Measurements from ENCODE around the gene TJP2. TPM values are rescaled to one million over a fixed set of nuclear protein-coding genes. Genes with fewer than 3 reads are reported as not detected.
"Not testable (repeated sequence)": the region's sequence is repeated elsewhere in the genome, so short reads cannot be mapped to it uniquely, and the experiment has no call there.

The TJP2 gene
- total and polyA plus RNA-seq, 5 donors from 2014 or later = 5.3 to 13.9 (median 10.6) TPM

DNA sequence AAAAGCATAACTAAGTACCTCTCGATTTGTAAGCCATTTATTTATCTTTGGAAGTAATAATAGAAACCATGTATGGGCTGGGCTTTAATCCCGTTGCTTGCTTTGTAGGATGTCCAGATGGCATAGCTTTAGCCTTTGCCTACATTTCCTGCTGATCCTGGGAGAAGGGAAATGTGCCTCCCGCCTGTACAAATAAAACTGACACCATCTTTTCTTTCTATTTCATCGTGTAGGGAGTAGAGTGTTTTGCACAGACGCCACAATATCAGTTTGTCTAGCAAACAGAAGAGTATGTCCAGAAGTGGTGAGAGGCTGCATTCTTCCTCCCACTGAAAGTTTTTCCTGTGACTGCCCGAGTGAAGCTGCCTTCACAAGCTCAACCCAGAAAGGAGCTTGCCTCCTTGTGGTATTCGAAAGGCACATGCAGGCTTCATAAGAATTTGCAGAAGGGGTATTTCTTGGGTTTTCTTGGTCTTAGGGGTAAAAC, 24.7 kb upstream of the TJP2 start:
- ATAC-seq (ENCODE audit: low read depth in 2 of 2) = no peak
- H3K27me3 ChIP-seq (ENCODE audit: control insufficient read depth, insufficient read depth, low read length) = no peaks in the 10 kb centered on the region
- H3K27ac ChIP-seq (ENCODE audit: insufficient read depth, low read length, poor library complexity, severe bottlenecking) = no peak overlapping the region

GRCh38 chr9:69151506-69151905, 22.6 kb upstream of the TJP2 start:
- Histone ChIP-seq H3K36me3 (ENCODE audit: control insufficient read depth, insufficient read depth, low read length) (no peaks in the 10 kb centered on the region), H3K27me3 (ENCODE audit: control insufficient read depth, insufficient read depth, low read length) (no peaks in the 10 kb centered on the region), H3K27ac (ENCODE audit: insufficient read depth, low read length, poor library complexity, severe bottlenecking) (no peak overlapping the region), H3K4me3 (ENCODE audit: low read depth, low read length) (no peak overlapping the region), H3K4me1 (ENCODE audit: control insufficient read depth, insufficient read depth, low read length, poor library complexity, severe bottlenecking) (no peaks in the 10 kb centered on the region), H3K9me3 (ENCODE audit: control insufficient read depth in 2 of 2, low read length in 2 of 2) (no peaks in the 10 kb centered on the region)
- Mint-ChIP-seq H3K27me3 (no peaks in the 10 kb centered on the region), H3K27ac (no peak overlapping the region), H3K36me3 (no peaks in the 10 kb centered on the region), H3K4me3 (no peak overlapping the region), H3K9me3 (no peaks in the 10 kb centered on the region), H3K4me1 (no peaks in the 10 kb centered on the region)
- ATAC-seq (ENCODE audit: low read depth in 2 of 2) = no peak
- DNase-seq = no peak

More for the DNA sequence above, 24.7 kb upstream of the TJP2 start:
- DNase-seq = no peak
- peaks cover 3% of the 10 kb centered on the region for H3K36me3 Mint-ChIP-seq
- no peaks in the 10 kb centered on the region for H3K27me3 Mint-ChIP-seq
- H3K9me3 ChIP-seq (ENCODE audit: control insufficient read depth in 2 of 2, low read length in 2 of 2) = no peaks in the 10 kb centered on the region
- H3K4me3 Mint-ChIP-seq = no peak overlapping the region
- H3K4me1 Mint-ChIP-seq = no peaks in the 10 kb centered on the region
- H3K4me3 ChIP-seq (ENCODE audit: low read depth, low read length) = no peak overlapping the region
- H3K36me3 ChIP-seq (ENCODE audit: control insufficient read depth, insufficient read depth, low read length) = no peaks in the 10 kb centered on the region
- H3K9me3 Mint-ChIP-seq = no peaks in the 10 kb centered on the region
- H3K27ac Mint-ChIP-seq = no peak overlapping the region
- no peaks in the 10 kb centered on the region for H3K4me1 ChIP-seq (ENCODE audit: control insufficient read depth, insufficient read depth, low read length, poor library complexity, severe bottlenecking)

DNA sequence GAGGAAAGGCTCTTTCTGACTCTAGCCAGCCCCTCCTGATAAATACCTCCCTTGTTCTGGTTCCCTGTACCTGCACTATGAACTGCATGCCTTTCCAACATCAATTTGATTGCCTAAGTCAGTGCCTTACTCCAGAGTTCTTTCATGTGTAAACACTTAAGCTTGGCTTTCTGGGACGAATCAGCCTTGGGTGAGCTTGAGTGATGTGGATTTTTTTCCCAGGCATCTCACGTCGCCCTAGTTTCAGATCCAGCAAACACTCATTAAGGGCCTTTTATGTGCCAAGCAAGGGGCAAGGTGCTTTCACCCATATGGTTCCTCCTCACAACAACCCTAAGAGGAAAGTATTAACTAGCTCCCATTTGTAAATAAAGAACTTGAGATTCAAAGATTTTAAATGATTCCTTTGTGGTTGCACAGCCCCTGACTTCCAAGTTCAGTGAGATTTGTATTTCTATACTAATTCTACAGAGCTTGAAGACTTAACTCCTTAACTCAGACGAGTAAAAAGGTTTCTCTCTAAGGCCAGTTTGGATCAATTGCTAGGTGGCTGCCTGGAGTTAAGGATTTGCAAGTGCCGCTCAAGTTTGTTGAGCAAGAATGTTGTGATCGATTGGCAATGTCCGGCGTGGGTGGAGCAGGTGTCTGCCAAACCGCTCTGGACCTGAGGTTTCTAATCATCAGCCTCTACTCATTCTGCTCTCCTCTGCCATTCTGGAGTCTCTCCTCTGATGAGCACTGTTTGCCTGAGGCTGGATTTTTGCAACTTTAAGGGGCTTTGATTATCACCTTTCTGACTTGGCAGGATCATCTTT, 20.2 kb upstream of the TJP2 start:
- Histone ChIP-seq H3K36me3 (ENCODE audit: control insufficient read depth, insufficient read depth, low read length) (no peaks in the 10 kb centered on the region), H3K4me1 (ENCODE audit: control insufficient read depth, insufficient read depth, low read length, poor library complexity, severe bottlenecking) (no peaks in the 10 kb centered on the region), H3K9me3 (ENCODE audit: control insufficient read depth in 2 of 2, low read length in 2 of 2) (no peaks in the 10 kb centered on the region), H3K27me3 (ENCODE audit: control insufficient read depth, insufficient read depth, low read length) (no peaks in the 10 kb centered on the region), H3K4me3 (ENCODE audit: low read depth, low read length) (no peak overlapping the region), H3K27ac (ENCODE audit: insufficient read depth, low read length, poor library complexity, severe bottlenecking) (no peak overlapping the region)
- ATAC-seq (ENCODE audit: low read depth in 2 of 2) (no peak), DNase-seq (no peak)
- no peak overlapping the region for H3K27ac Mint-ChIP-seq
- no peaks in the 10 kb centered on the region for H3K36me3 Mint-ChIP-seq
- H3K4me1 Mint-ChIP-seq = no peaks in the 10 kb centered on the region
- no peak overlapping the region for H3K4me3 Mint-ChIP-seq
- H3K27me3 Mint-ChIP-seq = no peaks in the 10 kb centered on the region
- H3K9me3 Mint-ChIP-seq = no peaks in the 10 kb centered on the region

GRCh38 chr9:69155341-69156030, 18.6 kb upstream of the TJP2 start:
- Histone ChIP-seq H3K36me3 (ENCODE audit: control insufficient read depth, insufficient read depth, low read length) (no peaks in the 10 kb centered on the region), H3K27ac (ENCODE audit: insufficient read depth, low read length, poor library complexity, severe bottlenecking) (no peak overlapping the region), H3K9me3 (ENCODE audit: control insufficient read depth in 2 of 2, low read length in 2 of 2) (no peaks in the 10 kb centered on the region), H3K27me3 (ENCODE audit: control insufficient read depth, insufficient read depth, low read length) (no peaks in the 10 kb centered on the region), H3K4me3 (ENCODE audit: low read depth, low read length) (no peak overlapping the region), H3K4me1 (ENCODE audit: control insufficient read depth, insufficient read depth, low read length, poor library complexity, severe bottlenecking) (no peaks in the 10 kb centered on the region)
- Mint-ChIP-seq H3K27ac (no peak overlapping the region), H3K27me3 (no peaks in the 10 kb centered on the region), H3K36me3 (no peaks in the 10 kb centered on the region), H3K9me3 (no peaks in the 10 kb centered on the region), H3K4me3 (no peak overlapping the region), H3K4me1 (no peaks in the 10 kb centered on the region)
- DNase-seq (no peak), ATAC-seq (ENCODE audit: low read depth in 2 of 2) (peak in 1 of 2 donors; percentile 24)

DNA sequence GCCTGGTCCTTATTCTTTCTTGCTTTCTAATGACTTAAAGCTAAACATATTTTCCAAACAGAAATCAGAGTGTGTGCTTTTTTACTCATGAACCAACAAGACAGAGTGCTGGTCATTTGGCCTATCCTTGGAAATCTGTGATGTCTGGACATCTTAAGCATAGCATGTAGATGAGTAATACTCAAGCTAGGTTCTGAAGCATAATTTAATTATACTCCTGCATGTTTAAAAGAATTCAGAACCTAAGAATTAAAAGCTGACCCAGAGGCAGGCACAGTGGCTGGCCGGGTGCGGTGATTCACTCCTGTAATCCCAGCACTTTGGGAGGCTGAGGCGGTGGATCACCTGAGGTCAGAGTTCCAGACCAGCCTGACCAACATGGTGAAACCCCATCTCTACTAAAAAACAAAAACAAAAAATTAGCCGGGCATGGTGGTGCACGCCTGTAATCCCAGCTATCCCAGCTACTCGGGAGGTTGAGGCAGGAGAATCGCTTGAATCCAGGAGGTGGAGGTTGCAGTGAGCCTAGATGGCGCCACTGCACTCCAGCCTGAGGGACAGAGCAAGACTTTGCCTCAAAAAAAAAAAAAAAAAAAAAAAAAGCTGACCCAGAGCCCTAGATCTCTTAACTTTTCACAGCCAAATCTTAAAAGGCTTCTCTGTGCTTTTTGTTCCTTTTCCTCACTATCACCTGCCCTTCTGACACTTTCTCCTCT, 16.2 kb upstream of the TJP2 start:
- no peak overlapping the region for H3K27ac Mint-ChIP-seq
- H3K9me3 Mint-ChIP-seq = no peaks in the 10 kb centered on the region
- H3K4me1 ChIP-seq (ENCODE audit: control insufficient read depth, insufficient read depth, low read length, poor library complexity, severe bottlenecking) = no peaks in the 10 kb centered on the region

DNA sequence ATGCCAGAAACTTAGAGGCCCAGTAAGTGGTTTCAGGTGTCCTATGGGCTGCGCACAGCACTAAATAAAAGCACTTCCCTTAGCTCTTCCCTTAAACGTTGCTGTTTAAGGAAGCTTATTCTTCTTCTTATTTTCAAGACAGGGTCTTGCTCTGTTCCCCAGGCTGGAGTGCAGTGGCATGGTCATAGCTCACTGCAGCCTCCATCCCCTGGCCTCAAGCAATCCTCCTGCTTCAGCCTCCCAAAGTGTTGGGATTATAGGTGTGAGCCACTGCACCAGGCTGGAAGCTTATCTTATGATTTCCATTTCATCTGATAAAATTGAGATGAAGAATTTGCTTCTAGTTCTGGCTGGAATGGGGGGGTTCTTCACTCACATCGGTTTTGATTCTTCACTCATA, 15.6 kb upstream of the TJP2 start:
- no peak overlapping the region for H3K27ac Mint-ChIP-seq
- H3K4me3 Mint-ChIP-seq = no peak overlapping the region
- H3K4me1 Mint-ChIP-seq = no peaks in the 10 kb centered on the region
- no peaks in the 10 kb centered on the region for H3K27me3 Mint-ChIP-seq
- Histone ChIP-seq H3K36me3 (ENCODE audit: control insufficient read depth, insufficient read depth, low read length) (no peaks in the 10 kb centered on the region), H3K4me3 (ENCODE audit: low read depth, low read length) (no peak overlapping the region), H3K9me3 (ENCODE audit: control insufficient read depth in 2 of 2, low read length in 2 of 2) (no peaks in the 10 kb centered on the region), H3K27ac (ENCODE audit: insufficient read depth, low read length, poor library complexity, severe bottlenecking) (no peak overlapping the region), H3K4me1 (ENCODE audit: control insufficient read depth, insufficient read depth, low read length, poor library complexity, severe bottlenecking) (no peaks in the 10 kb centered on the region), H3K27me3 (ENCODE audit: control insufficient read depth, insufficient read depth, low read length) (no peaks in the 10 kb centered on the region)
- no peaks in the 10 kb centered on the region for H3K9me3 Mint-ChIP-seq
- DNase-seq (no peak), ATAC-seq (ENCODE audit: low read depth in 2 of 2) (no peak)
- H3K36me3 Mint-ChIP-seq = no peaks in the 10 kb centered on the region

More for the DNA sequence above, 16.2 kb upstream of the TJP2 start:
- H3K27me3 ChIP-seq (ENCODE audit: control insufficient read depth, insufficient read depth, low read length) = no peaks in the 10 kb centered on the region
- no peak overlapping the region for H3K4me3 ChIP-seq (ENCODE audit: low read depth, low read length)
- H3K9me3 ChIP-seq (ENCODE audit: control insufficient read depth in 2 of 2, low read length in 2 of 2) = no peaks in the 10 kb centered on the region
- ATAC-seq (ENCODE audit: low read depth in 2 of 2) = no peak
- no peaks in the 10 kb centered on the region for H3K4me1 Mint-ChIP-seq
- no peak overlapping the region for H3K4me3 Mint-ChIP-seq
- H3K27me3 Mint-ChIP-seq = no peaks in the 10 kb centered on the region
- no peak overlapping the region for H3K27ac ChIP-seq (ENCODE audit: insufficient read depth, low read length, poor library complexity, severe bottlenecking)
- DNase-seq = no peak
- no peaks in the 10 kb centered on the region for H3K36me3 ChIP-seq (ENCODE audit: control insufficient read depth, insufficient read depth, low read length)
- H3K36me3 Mint-ChIP-seq = no peaks in the 10 kb centered on the region

- H3K27me3 Mint-ChIP-seq; H3K4me3 ChIP-seq (ENCODE audit: low read depth, low read length); H3K36me3 ChIP-seq (ENCODE audit: control insufficient read depth, insufficient read depth, low read length); H3K36me3 Mint-ChIP-seq; H3K27ac ChIP-seq (ENCODE audit: insufficient read depth, low read length, poor library complexity, severe bottlenecking); H3K4me3 Mint-ChIP-seq; H3K9me3 Mint-ChIP-seq; DNase-seq; ATAC-seq (ENCODE audit: low read depth in 2 of 2); H3K9me3 ChIP-seq (ENCODE audit: control insufficient read depth in 2 of 2, low read length in 2 of 2); H3K27me3 ChIP-seq (ENCODE audit: control insufficient read depth, insufficient read depth, low read length): not testable (repeated sequence)
- Mint-ChIP-seq H3K4me1 (peaks cover 0 to 19% (median 12%) of the 10 kb centered on the region in 4 donors), H3K27ac (peak overlapping the region in 1 of 3 donors; percentile 38)
- peaks cover 11% of the 10 kb centered on the region for H3K4me1 ChIP-seq (ENCODE audit: control insufficient read depth, insufficient read depth, low read length, poor library complexity, severe bottlenecking)
Observed at GRCh38 chr9:69164573-69164972, 9.5 kb upstream of the TJP2 start.

All from CD4-positive, CD25-positive, alpha-beta regulatory T cell (primary cell).